Measurements from ENCODE around the gene HACD1.

HACD1 gene

DNA sequence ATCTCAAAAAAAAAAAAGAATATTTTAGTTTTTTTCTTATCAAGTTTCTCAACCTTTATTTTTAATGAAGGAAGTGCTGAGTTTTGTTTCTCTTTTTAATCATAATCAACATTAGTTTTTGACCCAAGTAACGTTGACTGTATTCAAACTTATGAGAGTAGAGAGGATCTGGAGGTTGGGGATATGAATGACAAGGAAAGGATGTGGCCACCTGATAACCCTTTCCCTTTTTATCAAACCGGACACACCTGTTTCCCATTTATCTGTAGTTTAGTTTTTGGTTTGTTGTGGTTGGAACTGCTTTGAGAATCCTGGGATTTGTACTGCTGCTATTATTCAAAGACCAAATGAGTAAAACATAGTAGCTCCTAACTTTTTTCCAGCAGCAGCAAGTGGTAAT is 38.6 kb downstream of the HACD1 start:
- DNase-seq (ENCODE audit: low read depth in 2 of 2): no peak

DNA sequence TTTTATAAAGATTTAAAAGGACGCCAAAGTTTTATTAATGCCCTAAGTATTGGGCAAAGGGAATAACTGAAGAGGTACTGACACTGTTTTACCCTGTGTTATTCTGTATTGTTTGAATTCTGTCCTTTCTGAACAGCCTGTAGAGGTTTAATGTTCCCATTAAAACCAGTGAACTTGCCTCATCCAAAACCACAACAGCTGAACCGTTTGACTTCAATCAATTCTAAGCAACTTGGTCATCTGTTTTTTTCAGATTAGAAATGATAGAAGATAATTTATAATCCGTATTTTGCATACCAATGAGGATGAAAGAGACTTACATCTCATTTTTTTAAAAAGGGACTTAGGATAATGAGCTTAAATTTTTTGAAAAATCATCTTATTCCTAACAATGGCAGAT is 40.4 kb downstream of the HACD1 start:
- no peak for DNase-seq (ENCODE audit: low read depth in 2 of 2)

DNA sequence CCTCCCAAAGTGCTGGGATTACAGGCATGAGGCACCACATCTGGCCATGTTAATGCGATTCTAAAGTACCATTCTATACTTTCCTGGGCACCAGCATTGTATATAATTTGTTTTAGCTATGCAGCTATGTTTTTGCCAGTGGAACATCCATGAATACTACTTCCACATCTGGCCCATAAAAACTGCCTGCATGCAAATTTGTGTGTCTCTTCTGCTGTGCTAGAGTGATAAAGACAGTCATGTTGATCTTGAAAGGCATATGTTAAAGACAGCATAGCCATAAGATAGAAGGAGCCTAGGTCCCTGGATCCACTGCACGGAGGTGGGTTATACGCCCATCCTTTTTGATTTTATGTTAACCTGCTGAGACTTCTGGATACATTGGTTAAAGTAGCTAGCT is 52.3 kb downstream of the HACD1 start:
- no peak for DNase-seq (ENCODE audit: low read depth in 2 of 2)

DNA sequence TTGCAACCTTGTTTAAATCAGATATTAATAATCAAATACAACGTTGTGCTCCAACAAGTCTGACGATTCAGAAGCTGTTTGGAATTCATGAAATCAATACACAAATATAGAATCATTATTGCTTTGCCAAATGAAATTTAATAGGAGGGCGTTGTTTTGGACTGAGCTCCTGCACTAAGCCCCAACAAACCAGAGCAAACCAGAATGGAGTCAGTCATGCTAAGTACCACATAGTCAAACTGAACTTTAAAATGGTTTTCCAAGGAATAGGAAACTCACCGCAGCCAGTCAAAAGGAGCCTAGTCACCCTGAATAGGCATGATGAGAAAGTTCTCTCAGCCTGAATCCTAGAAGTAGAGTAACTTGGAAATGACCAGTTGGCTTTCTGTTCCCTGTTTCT is 53.7 kb downstream of the HACD1 start:
- no peak for DNase-seq (ENCODE audit: low read depth in 2 of 2)

DNA sequence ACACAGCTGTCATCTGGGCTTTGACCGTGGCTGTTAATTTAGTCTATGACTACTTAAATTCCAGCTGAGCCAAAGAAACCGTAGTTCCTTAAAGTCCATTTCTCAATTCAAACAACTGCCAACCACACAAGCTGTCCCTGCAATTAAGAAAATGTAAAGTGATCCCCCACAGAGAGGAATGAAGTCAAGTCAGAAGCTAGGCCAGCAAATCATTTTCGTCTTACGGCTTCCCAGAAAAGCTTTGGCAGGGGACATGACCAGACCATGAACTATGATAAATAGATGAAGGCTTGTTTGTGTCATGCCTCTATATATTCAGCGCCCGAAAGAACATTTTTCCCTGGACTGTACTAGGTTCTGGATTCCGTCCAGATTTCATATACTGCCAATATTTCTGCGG is 54.6 kb downstream of the HACD1 start:
- no peak for DNase-seq (ENCODE audit: low read depth in 2 of 2)

DNA sequence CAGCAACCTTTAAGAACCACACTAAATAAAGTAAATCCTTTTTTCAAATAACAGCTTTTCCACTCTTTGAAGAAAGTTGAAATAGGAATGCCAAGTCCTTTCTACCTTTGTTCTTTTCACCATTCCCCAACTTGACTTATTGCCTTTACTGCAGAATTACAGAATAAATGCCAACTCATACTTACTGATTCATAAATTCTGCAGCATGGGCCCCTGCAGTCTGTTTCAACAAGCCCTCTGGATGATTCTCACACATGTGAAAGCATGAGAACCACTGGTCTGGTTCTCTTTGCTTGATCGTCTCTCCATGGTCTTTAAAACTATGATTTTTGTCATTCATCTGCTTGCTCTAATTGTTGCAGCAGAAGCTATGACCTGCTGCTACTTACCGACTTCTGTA is 56.1 kb downstream of the HACD1 start:
- no peak for DNase-seq (ENCODE audit: low read depth in 2 of 2)

DNA sequence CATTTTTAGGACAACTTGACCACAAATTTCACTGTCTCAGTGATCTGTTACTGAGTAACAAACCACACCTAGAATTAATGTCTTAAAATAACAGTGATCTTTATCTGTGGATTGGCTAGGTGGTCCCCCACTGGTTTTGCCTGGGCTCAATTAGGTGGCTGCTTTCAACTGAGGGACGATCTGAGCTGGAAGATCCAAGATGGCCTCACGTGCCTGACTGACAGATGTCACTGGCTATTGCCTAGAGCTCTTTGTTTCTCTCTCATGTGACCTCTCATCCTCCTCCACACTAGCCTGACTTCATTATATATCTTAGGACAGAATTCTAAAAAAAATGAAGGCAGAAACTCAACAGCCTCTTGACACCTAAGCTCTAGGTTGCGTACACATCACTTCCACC is 59.7 kb downstream of the HACD1 start:
- DNase-seq (ENCODE audit: low read depth in 2 of 2): no peak

DNA sequence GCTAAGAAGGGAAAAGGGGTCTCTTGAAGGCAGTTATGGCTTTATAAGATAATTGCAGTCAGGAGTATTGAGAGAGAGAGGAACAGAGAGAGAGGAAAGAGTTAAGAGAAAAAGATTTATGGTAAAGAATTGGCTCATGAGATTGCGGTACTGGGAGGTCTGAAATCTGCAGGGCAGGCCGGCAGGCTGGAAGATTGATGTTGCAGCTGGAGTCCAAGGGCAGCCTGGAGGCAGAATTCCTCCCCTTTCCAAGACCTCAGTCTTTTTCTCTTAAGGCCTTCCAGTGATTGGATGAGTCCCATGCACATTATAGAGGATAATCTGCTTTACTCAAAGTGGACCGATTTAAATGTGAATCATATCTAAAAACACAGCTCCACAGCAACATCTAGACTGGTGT is 68.4 kb downstream of the HACD1 start:
- no peak for DNase-seq (ENCODE audit: low read depth in 2 of 2)

DNA sequence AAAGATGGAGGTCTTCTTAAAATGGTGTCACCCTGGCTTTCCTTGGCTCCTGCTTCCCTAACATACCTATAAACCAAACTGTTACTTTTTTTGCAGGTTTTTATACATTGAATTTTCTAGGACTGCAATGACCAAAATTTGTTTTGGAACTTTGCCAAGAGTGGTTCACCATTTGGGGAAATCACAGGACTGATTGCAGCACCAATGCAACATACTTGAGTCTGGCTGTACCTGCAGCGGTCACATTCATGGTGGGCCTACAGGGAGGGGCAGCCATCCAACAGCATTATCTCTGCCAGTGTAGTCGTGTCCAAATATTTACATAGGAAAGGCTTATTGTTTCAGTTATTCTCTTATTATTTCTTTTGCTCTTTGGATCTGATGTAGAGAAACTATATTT is 69.0 kb downstream of the HACD1 start:
- DNase-seq (ENCODE audit: low read depth in 2 of 2): no peak

DNA sequence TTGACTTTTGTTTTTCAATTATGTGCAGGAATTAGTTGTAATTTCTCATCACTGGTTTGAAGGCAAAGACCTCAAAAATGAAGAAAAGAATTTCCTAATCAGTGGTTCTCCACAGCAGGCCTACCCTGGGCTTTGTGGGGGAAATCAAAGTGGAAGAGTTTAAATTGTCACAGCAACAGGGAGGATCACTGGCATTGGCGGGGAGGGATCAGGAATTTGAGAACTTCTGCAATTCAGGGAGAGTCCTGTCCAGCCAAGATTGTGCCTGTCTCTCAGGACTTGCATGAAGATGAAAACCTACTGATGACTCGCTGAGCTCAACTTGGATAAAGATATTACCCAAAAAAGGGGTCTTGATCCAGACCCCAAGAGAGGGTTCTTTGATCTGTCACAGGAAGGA is 70.1 kb downstream of the HACD1 start:
- DNase-seq (ENCODE audit: low read depth in 2 of 2): no peak

DNA sequence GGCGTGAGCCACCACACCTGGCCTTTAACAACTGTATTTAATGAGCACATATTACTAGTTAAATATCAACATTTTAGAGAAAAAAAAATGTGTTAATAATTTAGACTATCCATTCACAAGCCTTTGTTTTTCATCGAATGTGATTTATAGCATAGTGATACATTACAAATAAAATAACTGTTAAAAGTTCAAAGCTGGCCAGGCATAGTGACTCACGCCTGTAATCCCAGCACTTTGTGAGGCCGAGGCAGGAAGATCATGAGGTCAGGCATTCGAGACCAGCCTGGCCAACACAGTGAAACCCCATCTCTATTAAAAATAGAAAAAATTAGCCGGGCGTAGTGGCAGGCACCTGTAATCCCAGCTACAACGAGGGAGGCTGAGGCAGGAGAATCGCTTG is 72.7 kb downstream of the HACD1 start:
- no peak for DNase-seq (ENCODE audit: low read depth in 2 of 2)

Measured in stimulated activated CD8-positive, alpha-beta memory T cell treated with anti-CD3 and anti-CD28 coated beads, Interleukin-2, amount 100 ng/mL, for 48 hours (primary cell).